Measurements from ENCODE around the gene RNLS.

Gene RNLS

DNA sequence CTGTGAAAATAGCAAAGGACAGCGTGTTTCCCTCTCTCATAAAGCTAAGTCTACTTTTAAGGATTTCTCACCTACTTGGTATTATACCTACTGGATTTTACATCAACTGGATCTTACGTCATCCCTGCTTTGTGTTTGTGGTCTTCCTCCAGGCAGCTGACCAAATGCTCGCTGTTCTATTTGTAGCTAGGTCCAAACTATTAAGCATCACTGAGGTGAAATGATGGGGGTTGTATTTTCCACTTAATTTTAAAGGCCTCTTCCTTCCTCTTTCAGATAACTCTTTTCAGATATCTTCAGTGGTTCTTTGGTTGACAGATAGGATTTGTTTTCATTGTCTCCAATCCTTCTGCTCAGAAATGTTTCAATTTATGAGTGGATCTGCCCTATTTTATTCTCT lies 169.7 kb downstream of the RNLS start:
- ChIA-PET POLR2A (no interaction called here), CTCF (interaction anchor here (0.5 kb wide), 1 partner anchor 586 kb away, joined by 4 read pairs; no protein-coding TSS in a partner anchor)
- H3K36me3 ChIP-seq (ENCODE audit: control insufficient read depth in 2 of 2, insufficient read depth in 1 of 2, low read length in 2 of 2): no peaks in the 10 kb centered on the region
- H3K9me3 ChIP-seq (ENCODE audit: control insufficient read depth, insufficient read depth, low read depth, low read length): no peaks in the 10 kb centered on the region
- H3K27ac ChIP-seq (ENCODE audit: extremely low read depth, low read depth, low read length): no peak overlapping the region
- peaks cover 3% of the 10 kb centered on the region; the same call in 1 of the 2 replicates for H3K4me1 ChIP-seq (ENCODE audit: control insufficient read depth, insufficient read depth, low read length)
- TF ChIP-seq ZFP69B (tag by site-specific recombination; IDR thresholded peaks at IDR 0.05) (no peak), ZNF585B (tag by site-specific recombination; IDR thresholded peaks at IDR 0.05) (no peak), ZNF266 (tag by site-specific recombination; IDR thresholded peaks at IDR 0.05; ENCODE audit: low read depth) (no peak), ZNF335 (tag by site-specific recombination; conservative IDR thresholded peaks at IDR 0.05) (no peak), ZNF571 (tag by site-specific recombination; IDR thresholded peaks at IDR 0.05) (no peak), KLF10 (tag by site-specific recombination; IDR thresholded peaks at IDR 0.05) (no peak), SALL2 (tag by site-specific recombination; IDR thresholded peaks at IDR 0.05; ENCODE audit: borderline replicate concordance) (no peak), ZNF560 (tag by site-specific recombination; IDR thresholded peaks at IDR 0.05; ENCODE audit: borderline replicate concordance) (no peak)
- TF ChIP-seq, protein P1, sequence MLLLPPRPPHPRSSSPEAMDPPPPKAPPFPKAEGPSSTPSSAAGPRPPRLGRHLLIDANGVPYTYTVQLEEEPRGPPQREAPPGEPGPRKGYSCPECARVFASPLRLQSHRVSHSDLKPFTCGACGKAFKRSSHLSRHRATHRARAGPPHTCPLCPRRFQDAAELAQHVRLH (tag by site-specific recombination; IDR thresholded peaks at IDR 0.05): no peak
- TF ChIP-seq, protein P2, sequence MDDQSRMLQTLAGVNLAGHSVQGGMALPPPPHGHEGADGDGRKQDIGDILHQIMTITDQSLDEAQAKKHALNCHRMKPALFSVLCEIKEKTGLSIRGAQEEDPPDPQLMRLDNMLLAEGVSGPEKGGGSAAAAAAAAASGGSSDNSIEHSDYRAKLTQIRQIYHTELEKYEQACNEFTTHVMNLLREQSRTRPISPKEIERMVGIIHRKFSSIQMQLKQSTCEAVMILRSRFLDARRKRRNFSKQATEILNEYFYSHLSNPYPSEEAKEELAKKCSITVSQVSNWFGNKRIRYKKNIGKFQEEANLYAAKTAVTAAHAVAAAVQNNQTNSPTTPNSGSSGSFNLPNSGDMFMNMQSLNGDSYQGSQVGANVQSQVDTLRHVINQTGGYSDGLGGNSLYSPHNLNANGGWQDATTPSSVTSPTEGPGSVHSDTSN (CRISPR knock-in tag; IDR thresholded peaks at IDR 0.05): no peak
- TF ChIP-seq, protein P3, sequence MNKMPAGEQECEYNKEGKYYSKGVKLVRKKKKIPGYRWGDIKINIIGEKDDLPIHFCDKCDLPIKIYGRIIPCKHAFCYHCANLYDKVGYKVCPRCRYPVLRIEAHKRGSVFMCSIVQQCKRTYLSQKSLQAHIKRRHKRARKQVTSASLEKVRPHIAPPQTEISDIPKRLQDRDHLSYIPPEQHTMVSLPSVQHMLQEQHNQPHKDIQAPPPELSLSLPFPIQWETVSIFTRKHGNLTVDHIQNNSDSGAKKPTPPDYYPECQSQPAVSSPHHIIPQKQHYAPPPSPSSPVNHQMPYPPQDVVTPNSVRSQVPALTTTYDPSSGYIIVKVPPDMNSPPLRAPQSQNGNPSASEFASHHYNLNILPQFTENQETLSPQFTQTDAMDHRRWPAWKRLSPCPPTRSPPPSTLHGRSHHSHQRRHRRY (tag by site-specific recombination; IDR thresholded peaks at IDR 0.05): no peak
- TF ChIP-seq, protein P4, sequence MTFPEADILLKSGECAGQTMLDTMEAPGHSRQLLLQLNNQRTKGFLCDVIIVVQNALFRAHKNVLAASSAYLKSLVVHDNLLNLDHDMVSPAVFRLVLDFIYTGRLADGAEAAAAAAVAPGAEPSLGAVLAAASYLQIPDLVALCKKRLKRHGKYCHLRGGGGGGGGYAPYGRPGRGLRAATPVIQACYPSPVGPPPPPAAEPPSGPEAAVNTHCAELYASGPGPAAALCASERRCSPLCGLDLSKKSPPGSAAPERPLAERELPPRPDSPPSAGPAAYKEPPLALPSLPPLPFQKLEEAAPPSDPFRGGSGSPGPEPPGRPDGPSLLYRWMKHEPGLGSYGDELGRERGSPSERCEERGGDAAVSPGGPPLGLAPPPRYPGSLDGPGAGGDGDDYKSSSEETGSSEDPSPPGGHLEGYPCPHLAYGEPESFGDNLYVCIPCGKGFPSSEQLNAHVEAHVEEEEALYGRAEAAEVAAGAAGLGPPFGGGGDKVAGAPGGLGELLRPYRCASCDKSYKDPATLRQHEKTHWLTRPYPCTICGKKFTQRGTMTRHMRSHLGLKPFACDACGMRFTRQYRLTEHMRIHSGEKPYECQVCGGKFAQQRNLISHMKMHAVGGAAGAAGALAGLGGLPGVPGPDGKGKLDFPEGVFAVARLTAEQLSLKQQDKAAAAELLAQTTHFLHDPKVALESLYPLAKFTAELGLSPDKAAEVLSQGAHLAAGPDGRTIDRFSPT (tag by site-specific recombination; IDR thresholded peaks at IDR 0.05): no peak
- no peak overlapping the region for H3K4me3 ChIP-seq (ENCODE audit: low read depth, low read length)

DNA sequence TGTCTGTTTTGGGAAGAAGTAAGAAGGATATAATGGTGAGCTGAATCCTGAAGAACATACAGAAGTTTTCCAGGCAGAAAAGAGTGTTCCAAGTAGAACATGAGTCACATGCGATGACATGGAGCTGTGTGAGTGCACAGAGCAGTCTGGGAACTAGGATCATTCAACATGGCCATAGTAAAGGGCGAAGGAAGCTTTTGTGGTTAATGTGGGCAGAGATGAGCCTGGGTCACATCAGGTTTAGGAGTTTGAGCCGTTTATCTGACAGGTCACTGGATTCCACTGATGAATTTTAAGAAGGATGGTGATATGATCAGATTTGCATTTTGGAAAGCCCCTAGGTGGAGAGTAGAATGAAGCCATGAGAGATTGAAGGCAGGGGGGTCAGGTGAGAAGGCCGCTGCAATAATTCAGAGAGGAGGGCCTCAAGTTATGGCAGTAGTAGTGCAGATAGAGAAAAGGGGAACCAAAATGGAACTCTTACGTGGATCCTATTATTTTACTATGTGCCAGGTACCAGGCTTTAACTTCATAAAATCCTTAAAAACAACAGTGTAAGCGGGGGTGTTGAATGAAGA lies 171.3 kb downstream of the RNLS start:
- Histone ChIP-seq H3K27ac (ENCODE audit: extremely low read depth, low read depth, low read length) (no peak overlapping the region), H3K4me1 (ENCODE audit: control insufficient read depth, insufficient read depth, low read length) (no peaks in the 10 kb centered on the region), H3K4me3 (ENCODE audit: low read depth, low read length) (no peak overlapping the region), H3K9me3 (ENCODE audit: control insufficient read depth, insufficient read depth, low read depth, low read length) (no peaks in the 10 kb centered on the region), H3K36me3 (ENCODE audit: control insufficient read depth in 2 of 2, insufficient read depth in 1 of 2, low read length in 2 of 2) (no peaks in the 10 kb centered on the region)
- TF ChIP-seq ZNF121 (tag by site-specific recombination; IDR thresholded peaks at IDR 0.05) (no peak), ZNF169 (tag by site-specific recombination; IDR thresholded peaks at IDR 0.05) (no peak)
- TF ChIP-seq, protein P5, sequence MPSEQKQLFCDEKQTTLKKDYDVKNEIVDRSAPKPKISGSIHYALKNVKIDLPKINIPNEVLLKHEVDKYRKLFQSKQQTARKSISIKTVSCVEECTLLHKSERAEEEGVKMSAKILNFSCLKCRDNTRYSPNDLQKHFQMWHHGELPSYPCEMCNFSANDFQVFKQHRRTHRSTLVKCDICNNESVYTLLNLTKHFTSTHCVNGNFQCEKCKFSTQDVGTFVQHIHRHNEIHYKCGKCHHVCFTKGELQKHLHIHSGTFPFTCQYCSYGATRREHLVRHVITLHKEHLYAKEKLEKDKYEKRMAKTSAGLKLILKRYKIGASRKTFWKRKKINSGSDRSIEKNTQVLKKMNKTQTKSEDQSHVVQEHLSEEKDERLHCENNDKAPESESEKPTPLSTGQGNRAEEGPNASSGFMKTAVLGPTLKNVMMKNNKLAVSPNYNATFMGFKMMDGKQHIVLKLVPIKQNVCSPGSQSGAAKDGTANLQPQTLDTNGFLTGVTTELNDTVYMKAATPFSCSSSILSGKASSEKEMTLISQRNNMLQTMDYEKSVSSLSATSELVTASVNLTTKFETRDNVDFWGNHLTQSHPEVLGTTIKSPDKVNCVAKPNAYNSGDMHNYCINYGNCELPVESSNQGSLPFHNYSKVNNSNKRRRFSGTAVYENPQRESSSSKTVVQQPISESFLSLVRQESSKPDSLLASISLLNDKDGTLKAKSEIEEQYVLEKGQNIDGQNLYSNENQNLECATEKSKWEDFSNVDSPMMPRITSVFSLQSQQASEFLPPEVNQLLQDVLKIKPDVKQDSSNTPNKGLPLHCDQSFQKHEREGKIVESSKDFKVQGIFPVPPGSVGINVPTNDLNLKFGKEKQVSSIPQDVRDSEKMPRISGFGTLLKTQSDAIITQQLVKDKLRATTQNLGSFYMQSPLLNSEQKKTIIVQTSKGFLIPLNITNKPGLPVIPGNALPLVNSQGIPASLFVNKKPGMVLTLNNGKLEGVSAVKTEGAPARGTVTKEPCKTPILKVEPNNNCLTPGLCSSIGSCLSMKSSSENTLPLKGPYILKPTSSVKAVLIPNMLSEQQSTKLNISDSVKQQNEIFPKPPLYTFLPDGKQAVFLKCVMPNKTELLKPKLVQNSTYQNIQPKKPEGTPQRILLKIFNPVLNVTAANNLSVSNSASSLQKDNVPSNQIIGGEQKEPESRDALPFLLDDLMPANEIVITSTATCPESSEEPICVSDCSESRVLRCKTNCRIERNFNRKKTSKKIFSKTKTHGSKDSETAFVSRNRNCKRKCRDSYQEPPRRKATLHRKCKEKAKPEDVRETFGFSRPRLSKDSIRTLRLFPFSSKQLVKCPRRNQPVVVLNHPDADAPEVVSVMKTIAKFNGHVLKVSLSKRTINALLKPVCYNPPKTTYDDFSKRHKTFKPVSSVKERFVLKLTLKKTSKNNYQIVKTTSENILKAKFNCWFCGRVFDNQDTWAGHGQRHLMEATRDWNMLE (tag by site-specific recombination; conservative IDR thresholded peaks at IDR 0.05; ENCODE audit: low read depth): no peak
- POLR2A ChIA-PET: no interaction called here
- CTCF ChIA-PET: no interaction called here
